ENCODE measurements around the gene GTPBP2. TPM values are rescaled to one million over a fixed set of nuclear protein-coding genes. Genes with fewer than 3 reads are reported as not detected.

GTPBP2 gene
- total and polyA plus RNA-seq, 2 of the 13 experiments (the other 11 are each of a cell fraction or from before 2014, with no cell fraction given), result 26.9 to 88.2 TPM

- TF ChIP-seq ZBTB40 (IDR thresholded peaks at IDR 0.05) (no peak), ZBTB40 (CRISPR knock-in tag; IDR thresholded peaks at IDR 0.05) (peak; percentile 91), KLF13 (CRISPR knock-in tag; IDR thresholded peaks at IDR 0.05) (no peak; the same call in 1 of the 2 replicates), GTF3A (CRISPR knock-in tag; conservative IDR thresholded peaks at IDR 0.05) (no peak), CEBPB (IDR thresholded peaks at IDR 0.05; ENCODE audit: borderline replicate concordance, low read depth, low read length) (no peak), ATM (IDR thresholded peaks at IDR 0.05; ENCODE audit: borderline replicate concordance) (no peak), CBFB (CRISPR knock-in tag; IDR thresholded peaks at IDR 0.05) (peak; percentile 98), ZNF280B (CRISPR knock-in tag; IDR thresholded peaks at IDR 0.05; ENCODE audit: borderline replicate concordance) (peak; percentile 79), FOXK1 (CRISPR knock-in tag; IDR thresholded peaks at IDR 0.05; ENCODE audit: borderline replicate concordance, low read depth) (peak; percentile 91), ZNF251 (CRISPR knock-in tag; IDR thresholded peaks at IDR 0.05) (no peak), MXD4 (CRISPR knock-in tag; IDR thresholded peaks at IDR 0.05) (peak; percentile 90), BORCS8-MEF2B (CRISPR knock-in tag; IDR thresholded peaks at IDR 0.05) (peak; percentile 76), PHF21A (CRISPR knock-in tag; IDR thresholded peaks at IDR 0.05) (peak; percentile 98), ZNF260 (CRISPR knock-in tag; IDR thresholded peaks at IDR 0.05; ENCODE audit: borderline replicate concordance, low read depth) (no peak), RFXAP (CRISPR knock-in tag; IDR thresholded peaks at IDR 0.05; ENCODE audit: borderline replicate concordance) (0 out of 2 replicates have a peak, but pooled peaks have one; percentile 77), CCDC6 (CRISPR knock-in tag; IDR thresholded peaks at IDR 0.05) (0 out of 2 replicates have a peak, but pooled peaks have one; percentile 35), ZNF782 (CRISPR knock-in tag; IDR thresholded peaks at IDR 0.05; ENCODE audit: borderline replicate concordance) (peak; percentile 72; the same call in 1 of the 2 replicates)
- TF ChIP-seq, protein P1, sequence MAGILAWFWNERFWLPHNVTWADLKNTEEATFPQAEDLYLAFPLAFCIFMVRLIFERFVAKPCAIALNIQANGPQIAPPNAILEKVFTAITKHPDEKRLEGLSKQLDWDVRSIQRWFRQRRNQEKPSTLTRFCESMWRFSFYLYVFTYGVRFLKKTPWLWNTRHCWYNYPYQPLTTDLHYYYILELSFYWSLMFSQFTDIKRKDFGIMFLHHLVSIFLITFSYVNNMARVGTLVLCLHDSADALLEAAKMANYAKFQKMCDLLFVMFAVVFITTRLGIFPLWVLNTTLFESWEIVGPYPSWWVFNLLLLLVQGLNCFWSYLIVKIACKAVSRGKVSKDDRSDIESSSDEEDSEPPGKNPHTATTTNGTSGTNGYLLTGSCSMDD (CRISPR knock-in tag; IDR thresholded peaks at IDR 0.05), result peak; percentile 44; the same call in 1 of the 2 replicates
Measured at GRCh38 chr6:43635387-43636307, 6.6 kb upstream of the GTPBP2 start, which contains the start of gene MAD2L1BP (continued).
